K562 (cell line): ENCODE results near the gene SLC22A7. TPM values are rescaled to one million over a fixed set of nuclear protein-coding genes. Genes with fewer than 3 reads are reported as not detected.

ENCODE experiments used
- ATAC-seq: fragments of 200-7000 bp; cut with Tn5 transposase; 3 replicates; pipeline ENCODE4 v1.9.1; 2020; ENCODE audit warnings: moderate library complexity
- BruUV-seq: library from RNA; stranded (reverse); fragments of 400-500 nt; replicated peaks from 2 replicates; lab custom pipeline; 2021; lab: Mats Ljungman, UMichigan
- CTCF ChIA-PET: fragments of 300-600 bp; formaldehyde crosslinking; extraction: SDS; loops from one replicate; lab custom pipeline; 2021; ENCODE audit warnings: low intra/inter-chr PET ratio; lab: Yijun Ruan, JAX
- POLR2A ChIA-PET: fragments of 300-600, 350-650 bp; sonication (Branson Sonifier 250); formaldehyde crosslinking; extraction: SDS; loops from one replicate; lab custom pipeline; 2021; ENCODE audit warnings: antibody characterized with exemption, inconsistent platforms; lab: Yijun Ruan, JAX
- DNase-seq, 4 experiments: peaks; one replicate each; pipeline versions ENCODE4 v3.0.0 to v3.0.0-alpha.2; 2011 to 2018; ENCODE audit warnings: low spot score in 3 of 4, mixed read lengths in 3 of 4; ENCODE audit errors: extremely low read depth in 1 of 4
- FAIRE-seq: peaks from 2 replicates; lab custom pipeline; 2011; peaks lifted over from hg19 to GRCh38; lab: Jason Lieb, UNC
- H2AFZ ChIP-seq: 2 replicates; pipeline ENCODE4 v1.6.0; 2011; ENCODE audit warnings: low read depth, low read length, control low read depth, inconsistent platforms
- H3K27ac ChIP-seq: fragments of 200-600 bp; 3 replicates; pipeline ENCODE4 v1.8.0; 2011; ENCODE audit warnings: low read depth, mild to moderate bottlenecking, control low read depth, inconsistent platforms, low read length, moderate library complexity, mixed read lengths; ENCODE audit errors: extremely low read depth
- H3K27me3 ChIP-seq, 2 experiments: fragments of 300-600 bp in 1 of 2; 2 replicates in 1 of 2; 3 replicates in 1 of 2; pipeline versions ENCODE4 v1.6.0 to v1.8.0; 2011; ENCODE audit warnings: inconsistent platforms in 2 of 2, low read length in 2 of 2, mild to moderate bottlenecking in 1 of 2, mixed read lengths in 1 of 2, moderate library complexity in 1 of 2; ENCODE audit not compliant: control insufficient read depth in 2 of 2, insufficient read depth in 2 of 2
- H3K36me3 ChIP-seq: fragments of 300-600 bp; 3 replicates; pipeline ENCODE4 v1.8.0; 2011; ENCODE audit warnings: mild to moderate bottlenecking, low read length, inconsistent platforms; ENCODE audit not compliant: control insufficient read depth, insufficient read depth
- H3K4me1 ChIP-seq, 2 experiments: fragments of 200-600 bp in 1 of 2; replicated peaks in 1 of 2; 2 replicates in 1 of 2; 3 replicates in 1 of 2; pipeline versions ENCODE4 v1.5.1 to v1.8.0; 2011; ENCODE audit warnings: inconsistent platforms in 2 of 2, low read length in 2 of 2, mild to moderate bottlenecking in 1 of 2, mixed read lengths in 1 of 2, moderate library complexity in 1 of 2; ENCODE audit not compliant: control insufficient read depth in 2 of 2, insufficient read depth in 2 of 2
- H3K4me2 ChIP-seq: 2 replicates; pipeline ENCODE4 v1.6.1; 2011; ENCODE audit warnings: low read length, control low read depth, inconsistent platforms, mixed read lengths; ENCODE audit not compliant: insufficient read depth
- H3K4me3 ChIP-seq: fragments of 200-600 bp; sonication (generic), shearing (Covaris generic); 2 replicates; pipeline ENCODE4 v1.5.1; 2016; ENCODE audit warnings: control low read depth, inconsistent platforms
- H3K79me2 ChIP-seq: fragments of 200-600 bp; 3 replicates; pipeline ENCODE4 v1.8.0; 2011; ENCODE audit warnings: low read length, inconsistent platforms; ENCODE audit not compliant: control insufficient read depth, insufficient read depth
- H3K9ac ChIP-seq, 2 experiments: 2 replicates each; pipeline versions ENCODE4 v1.6.0 to v1.6.1; 2011; ENCODE audit warnings: low read depth in 2 of 2, low read length in 2 of 2, control low read depth in 1 of 2, inconsistent platforms in 1 of 2, mild to moderate bottlenecking in 1 of 2, mixed read lengths in 1 of 2; ENCODE audit not compliant: insufficient read depth in 1 of 2
- H3K9me1 ChIP-seq: one replicate; pipeline ENCODE4 v1.6.0; 2011; ENCODE audit warnings: inconsistent platforms, mild to moderate bottlenecking, low read length, moderate library complexity; ENCODE audit not compliant: control insufficient read depth, insufficient read depth
- H3K9me3 ChIP-seq: replicated peaks from 2 replicates; pipeline ENCODE4 v1.5.1; 2011; ENCODE audit warnings: low read depth, low read length, inconsistent platforms; ENCODE audit not compliant: control insufficient read depth, insufficient read depth
- H4K20me1 ChIP-seq: replicated peaks from 2 replicates; pipeline ENCODE4 v1.6.1; 2011; ENCODE audit warnings: low read length, inconsistent platforms, mixed read lengths; ENCODE audit not compliant: control insufficient read depth, insufficient read depth
- COPS2 ChIP-seq: fragments of 450-650 bp; conservative IDR thresholded peaks from 2 replicates; pipeline ENCODE4 v1.6.1; 2016; ENCODE audit warnings: mild to moderate bottlenecking, moderate library complexity
- HDAC1 ChIP-seq, 2 experiments: fragments of 450-650 bp; IDR thresholded peaks; 2 replicates each; pipeline ENCODE4 v1.6.1; 2016 to 2017; ENCODE audit warnings: inconsistent platforms in 1 of 2, mild to moderate bottlenecking in 1 of 2, moderate library complexity in 1 of 2
- HDAC3 ChIP-seq: fragments of 450-650 bp; IDR thresholded peaks from 2 replicates; pipeline ENCODE4 v1.6.1; 2018; ENCODE audit warnings: borderline replicate concordance, mild to moderate bottlenecking, moderate library complexity; ENCODE audit not compliant: partially characterized antibody
- NCOR1 ChIP-seq: fragments of 450-650 bp; IDR thresholded peaks from 2 replicates; pipeline ENCODE4 v1.6.1; 2016; ENCODE audit warnings: mild to moderate bottlenecking, moderate library complexity
- PCBP2 ChIP-seq: fragments of 200-400 bp; formaldehyde crosslinking; IDR thresholded peaks from 2 replicates; pipeline ENCODE4 v1.6.1; 2018; ENCODE audit warnings: low read length, low read depth, mild to moderate bottlenecking, moderate library complexity; ENCODE audit not compliant: poor library complexity, severe bottlenecking
- PTRF ChIP-seq: fragments of 450-650 bp; IDR thresholded peaks from 2 replicates; pipeline ENCODE4 v1.6.1; 2016; ENCODE audit warnings: mild to moderate bottlenecking, missing genetic modification characterization, missing compliant biosample characterization
- PYGO2 ChIP-seq: fragments of 450-650 bp; IDR thresholded peaks from 2 replicates; pipeline ENCODE4 v1.6.1; 2016; ENCODE audit warnings: mild to moderate bottlenecking, missing genetic modification characterization, moderate library complexity, missing compliant biosample characterization
- RAD21 ChIP-seq, 2 experiments: fragments of 250-450 bp in 1 of 2; fragments of 450-650 bp in 1 of 2; sonication (Bioruptor Pico) in 1 of 2; formaldehyde crosslinking in 1 of 2; IDR thresholded peaks in 1 of 2; conservative IDR thresholded peaks in 1 of 2; 2 replicates each; pipeline versions ENCODE4 v1.4.0 to v1.8.0; 2020 to 2022; ENCODE audit warnings: mild to moderate bottlenecking in 2 of 2, moderate library complexity in 1 of 2
- RFX5 ChIP-seq: IDR thresholded peaks from 2 replicates; pipeline ENCODE4 v1.6.1; 2011; ENCODE audit warnings: low read depth, mild to moderate bottlenecking, improper control_type of control experiment, low read length
- SFPQ ChIP-seq: fragments of 200-400 bp; formaldehyde crosslinking; IDR thresholded peaks from 2 replicates; pipeline ENCODE4 v1.6.1; 2017; ENCODE audit warnings: mild to moderate bottlenecking, low read depth, low read length, moderate library complexity
- TRIM24 ChIP-seq, 2 experiments: fragments of 450-650 bp; IDR thresholded peaks; 2 replicates each; pipeline ENCODE4 v1.6.1; 2016
- ZNF174 ChIP-seq: fragments of 250-450 bp; sonication (Bioruptor Pico); IDR thresholded peaks from 2 replicates; pipeline ENCODE4 v1.4.0; 2020; ENCODE audit warnings: mild to moderate bottlenecking
- ZNF507 ChIP-seq: conservative IDR thresholded peaks from 2 replicates; pipeline ENCODE4 v1.6.1; 2017; ENCODE audit warnings: missing genetic modification characterization, missing compliant biosample characterization
- ZNF717 ChIP-seq: fragments of 250-450 bp; sonication (Bioruptor Pico); IDR thresholded peaks from 2 replicates; pipeline ENCODE4 v1.5.0; 2021
- ZNF77 ChIP-seq: fragments of 250-450 bp; sonication (Bioruptor Pico); IDR thresholded peaks from 2 replicates; pipeline ENCODE4 v1.5.0; 2020
- WGBS: fragments of 100-300 bp; shearing (Covaris generic); methylation state at CpG from one replicate; pipeline ENCODE4 v1.1.6; 2016; ENCODE audit warnings: low coverage, mixed read lengths; ENCODE audit not compliant: insufficient coverage; ENCODE audit errors: missing lambda C conversion rate; 5-methylcytosine and 5-hydroxymethylcytosine counted together
- in situ Hi-C: fragments of 300-500 bp; cut with MboI; formaldehyde crosslinking; loops from 4 replicates; pipeline ENCODE4 v1.15.0; 2018; ENCODE audit warnings: inconsistent platforms, mixed read lengths
- intact Hi-C: fragments of 100-400 bp; cut with micrococcal nuclease; formaldehyde crosslinking; loops from 2 replicates; pipeline ENCODE4 v1.14.2; 2022
- polyA plus RNA-seq, 8 experiments: library from polyadenylated mRNA; depleted of rRNA in 4 of 8; stranded (reverse) in 5 of 8; unstranded in 3 of 8; fragments of >200 nt; fragmentation: Nextera tagmentation in 2 of 8; fragmentation: Illumina TruSeq in 1 of 8; extraction: Ambion mirVana in 2 of 8; extraction: Trizol in 1 of 8; gene quantifications; 2 replicates each; pipeline versions ENCODE4 v1.2.1 to v1.2.3, GENCODE V29; 2011 to 2014; ENCODE audit warnings: inconsistent platforms in 1 of 8, missing spikeins in 1 of 8
- total RNA-seq, 7 experiments: library from RNA; depleted of rRNA in 6 of 7; stranded (reverse); fragments of >200 nt in 6 of 7; fragmentation: Illumina TruSeq in 2 of 7; extraction: Trizol in 2 of 7; gene quantifications; 2 replicates each; pipeline versions ENCODE4 v1.2.1 to v1.2.3, GENCODE V29; 2011 to 2021; ENCODE audit warnings: low replicate concordance in 1 of 7
- TF ChIP-seq, protein P1 (sequence below), 2 experiments: IDR thresholded peaks; 2 replicates each; pipeline ENCODE4 v1.6.1; 2011; ENCODE audit warnings: borderline replicate concordance in 1 of 2, control low read depth in 1 of 2, low read depth in 1 of 2, low read length in 1 of 2, mild to moderate bottlenecking in 1 of 2, mixed read lengths in 1 of 2, moderate library complexity in 1 of 2; ENCODE audit not compliant: insufficient read depth in 1 of 2, insufficient read length in 1 of 2, poor library complexity in 1 of 2, severe bottlenecking in 1 of 2; ENCODE audit errors: extremely low read depth in 1 of 2

The SLC22A7 gene
- total and polyA plus RNA-seq, 9 of the 15 experiments (the other 6 are each of a cell fraction or from before 2014, with no cell fraction given) = not detected

DNA sequence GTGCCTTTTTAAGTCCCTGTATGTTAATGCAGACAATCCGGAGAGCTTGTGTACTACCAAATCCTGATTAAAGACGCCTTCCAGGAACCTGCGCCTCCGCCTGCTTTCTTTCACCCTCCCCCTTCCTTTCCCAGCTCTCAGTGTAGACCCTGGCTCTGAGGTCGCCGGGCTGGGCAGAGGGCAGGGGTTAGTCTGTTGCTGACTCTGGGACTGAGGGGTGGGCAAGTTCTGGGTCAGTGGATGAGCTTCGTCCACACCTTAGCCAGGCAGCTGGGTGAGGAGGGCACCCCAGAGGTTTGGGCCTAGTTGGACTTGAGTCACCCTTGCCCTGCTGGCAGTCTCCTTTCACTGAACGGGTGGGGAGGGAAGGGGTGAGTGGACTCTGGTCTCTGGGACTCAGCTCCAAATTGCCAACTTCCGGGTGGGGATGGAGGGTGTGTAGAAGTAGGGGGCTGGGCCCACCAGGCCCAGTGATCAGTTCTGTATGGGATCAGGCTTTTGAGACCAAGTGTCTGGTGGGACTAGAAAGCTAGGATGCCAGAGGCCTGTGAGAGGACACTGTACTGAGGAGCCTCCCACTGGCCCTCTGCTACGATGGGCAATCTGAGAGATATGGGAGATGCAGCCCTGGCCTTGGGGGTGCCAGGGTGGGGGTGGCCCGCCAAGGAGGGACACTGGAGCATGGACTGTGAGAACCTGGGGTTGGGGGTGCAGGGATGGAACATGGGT is 21.3 kb upstream of the SLC22A7 start (continued):
- TF ChIP-seq TRIM24 (IDR thresholded peaks at IDR 0.05) (no peak), PYGO2 (tag) (no peak), NCOR1 (no peak), RFX5 (no peak), PCBP2 (no peak)
- TF ChIP-seq, protein P1, sequence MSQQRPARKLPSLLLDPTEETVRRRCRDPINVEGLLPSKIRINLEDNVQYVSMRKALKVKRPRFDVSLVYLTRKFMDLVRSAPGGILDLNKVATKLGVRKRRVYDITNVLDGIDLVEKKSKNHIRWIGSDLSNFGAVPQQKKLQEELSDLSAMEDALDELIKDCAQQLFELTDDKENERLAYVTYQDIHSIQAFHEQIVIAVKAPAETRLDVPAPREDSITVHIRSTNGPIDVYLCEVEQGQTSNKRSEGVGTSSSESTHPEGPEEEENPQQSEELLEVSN (IDR thresholded peaks at IDR 0.05; ENCODE audit: borderline replicate concordance in 1 of 2, extremely low read depth in 1 of 2, insufficient read depth in 1 of 2, insufficient read length in 1 of 2, low read depth in 1 of 2, low read length in 1 of 2, poor library complexity in 1 of 2, severe bottlenecking in 1 of 2) = no peak

DNA sequence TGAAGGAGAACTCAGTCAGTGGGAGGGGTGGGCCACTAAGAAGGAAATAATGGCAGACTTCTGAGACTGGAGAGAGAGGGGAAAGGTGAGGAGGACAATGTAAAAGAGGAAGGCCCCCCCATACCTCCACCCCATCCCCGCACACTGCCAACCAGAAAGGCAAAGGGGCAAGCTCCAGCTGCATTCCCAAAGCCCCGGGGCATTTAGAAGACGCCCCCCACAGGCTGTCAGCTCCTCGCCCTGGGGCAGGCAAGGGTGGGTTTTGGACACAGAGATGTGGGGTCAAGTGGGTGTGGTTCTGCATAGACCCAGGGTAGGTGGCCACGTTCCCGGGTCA is 20.8 kb upstream of the SLC22A7 start:
- in situ Hi-C loops (no loop called here), intact Hi-C loops (no loop called here)
- no peak overlapping the region for H3K4me2 ChIP-seq
- H3K9ac ChIP-seq = no peak overlapping the region
- ChIA-PET POLR2A (no interaction called here), CTCF (no interaction called here)
- FAIRE-seq (no peak), DNase-seq (no peak), ATAC-seq (no peak)
- no peaks in the 10 kb centered on the region for H3K79me2 ChIP-seq
- H3K27me3 ChIP-seq = peaks cover 44 to 83% of the 10 kb centered on the region in 2 experiments
- WGBS = 7% methylated on average over 6 of the region's 6 CpGs
- H3K9me1 ChIP-seq = no peaks in the 10 kb centered on the region
- H3K27ac ChIP-seq = no peak overlapping the region
- no peaks in the 10 kb centered on the region for H4K20me1 ChIP-seq
- peaks cover 0 to 25% of the 10 kb centered on the region in 2 experiments; a peak in 2 of 5 replicates for H3K4me1 ChIP-seq
- H3K36me3 ChIP-seq = no peaks in the 10 kb centered on the region
- no peak overlapping the region for H2AFZ ChIP-seq
- no peaks in the 10 kb centered on the region for H3K9me3 ChIP-seq
- no peak overlapping the region for H3K4me3 ChIP-seq
- BruUV-seq = no TSS peak
- no peak for TF ChIP-seq ZNF174 (CRISPR knock-in tag)
- no peak for TF ChIP-seq ZNF507 (tag)
- no peak for TF ChIP-seq RAD21 (CRISPR knock-in tag; conservative IDR thresholded peaks at IDR 0.05 in 1 of 2, IDR thresholded peaks at IDR 0.05 in 1 of 2)
- no peak for TF ChIP-seq COPS2
- TF ChIP-seq HDAC3 = no peak
- TF ChIP-seq PTRF (tag) = no peak
- TF ChIP-seq TRIM24 (IDR thresholded peaks at IDR 0.05) = no peak
- no peak for TF ChIP-seq SFPQ
- TF ChIP-seq ZNF717 (CRISPR knock-in tag) = no peak
- no peak for TF ChIP-seq HDAC1 (IDR thresholded peaks at IDR 0.05)
- TF ChIP-seq, protein P1 (IDR thresholded peaks at IDR 0.05; ENCODE audit: borderline replicate concordance in 1 of 2, extremely low read depth in 1 of 2, insufficient read depth in 1 of 2, insufficient read length in 1 of 2, low read depth in 1 of 2, low read length in 1 of 2, poor library complexity in 1 of 2, severe bottlenecking in 1 of 2) = no peak
- TF ChIP-seq ZNF77 = no peak
